Testis (tissue), 3 donors: ENCODE data around the gene CAGE1. TPM values are rescaled to one million over a fixed set of nuclear protein-coding genes. Genes with fewer than 3 reads are reported as not detected.
"Not testable (repeated sequence)": the region's sequence is repeated elsewhere in the genome, so short reads cannot be mapped to it uniquely, and the experiment has no call there.

Experiments
- DNase-seq: peaks from one replicate; pipeline ENCODE4 v3.0.0-alpha.2; 2019
- H3K27ac ChIP-seq, 2 donors: fragments of 200-600 bp; sonication (generic); one replicate each; pipeline ENCODE4 v1.5.1; 2019
- H3K27me3 ChIP-seq: fragments of 200-600 bp; sonication (generic); one replicate; pipeline ENCODE4 v1.5.1; 2019
- H3K36me3 ChIP-seq: fragments of 200-600 bp; sonication (generic); one replicate; pipeline ENCODE4 v1.5.1; 2017; ENCODE audit warnings: low read depth; ENCODE audit errors: missing control alignments
- H3K4me1 ChIP-seq: fragments of 200-600 bp; sonication (generic); one replicate; pipeline ENCODE4 v1.5.1; 2019
- H3K4me3 ChIP-seq, 2 donors: fragments of 200-600 bp; sonication (generic); one replicate each; pipeline ENCODE4 v1.5.1; 2017 to 2019
- H3K9me3 ChIP-seq: fragments of 200-600 bp; sonication (generic); one replicate; pipeline ENCODE4 v1.5.1; 2017
- POLR2A ChIP-seq: fragments of 450-650 bp; IDR thresholded peaks from one replicate; pipeline ENCODE4 v1.6.1; 2017; ENCODE audit warnings: antibody characterized with exemption, mild to moderate bottlenecking, moderate library complexity
- WGBS, 2 donors: methylation state at CpG; one replicate each; pipeline ENCODE4 v1.1.5; 2018; 5-methylcytosine and 5-hydroxymethylcytosine counted together
- intact Hi-C: fragments of 100-400 bp; cut with DNase I; formaldehyde crosslinking; loops from one replicate; pipeline ENCODE4 v1.15.1; 2023; ENCODE audit warnings: low total_unique reads
- polyA plus RNA-seq: library from polyadenylated mRNA; stranded (reverse); fragments of 350-450 nt; fragmentation: Illumina TruSeq; extraction: RNeasy Lipid Tissue Mini Kit (QIAGEN cat#74804); gene quantifications from one replicate; pipeline ENCODE4 v1.2.3, GENCODE V29; 2014; ENCODE audit warnings: low read depth, low replicate concordance; ENCODE audit not compliant: insufficient read depth
- total RNA-seq, 2 donors: library from RNA; depleted of rRNA; stranded (reverse); fragments of >200 nt; gene quantifications; one replicate each; pipeline ENCODE4 v1.2.3, GENCODE V29; 2016
- TF ChIP-seq, protein P1 (sequence below), 3 experiments: fragments of 450-650 bp in 2 of 3; fragments of 200-600 bp in 1 of 3; sonication (generic) in 1 of 3; IDR thresholded peaks; one replicate each; pipeline ENCODE4 v1.5.1; 2016 to 2019; ENCODE audit warnings: antibody characterized with exemption in 3 of 3, mild to moderate bottlenecking in 2 of 3, moderate library complexity in 1 of 3

CAGE1 gene
- total and polyA plus RNA-seq, 3 donors from 2014 or later: 5.7 to 14.9 (median 7.2) TPM

DNA sequence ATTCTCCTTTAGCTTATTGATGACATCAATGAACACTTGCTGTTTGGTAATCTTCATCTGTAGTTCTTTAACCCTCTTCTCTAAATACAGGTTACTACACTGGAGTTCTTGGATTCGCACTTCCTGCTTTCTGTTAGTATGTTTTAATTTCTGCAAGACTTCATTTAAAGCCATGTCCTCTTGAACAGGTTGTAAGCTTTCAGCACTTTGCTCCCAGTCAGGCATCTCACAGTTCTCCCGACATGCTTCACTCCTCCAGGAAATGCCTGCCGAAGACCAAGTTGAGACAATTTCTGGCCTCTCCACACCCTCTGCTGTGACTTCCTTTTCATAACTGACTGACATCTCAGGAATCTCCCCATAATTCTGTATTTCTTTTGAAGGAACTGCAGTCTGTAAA, 15.8 kb downstream of the CAGE1 start:
- DNase-seq: no peak
- Histone ChIP-seq H3K9me3 (no peaks in the 10 kb centered on the region), H3K36me3 (no peaks in the 10 kb centered on the region), H3K27me3 (no peaks in the 10 kb centered on the region), H3K4me3 (no peak overlapping the region), H3K27ac (no peak overlapping the region), H3K4me1 (no peaks in the 10 kb centered on the region)
- intact Hi-C loops: no loop called here
- no peak for TF ChIP-seq POLR2A
- TF ChIP-seq, protein P1, sequence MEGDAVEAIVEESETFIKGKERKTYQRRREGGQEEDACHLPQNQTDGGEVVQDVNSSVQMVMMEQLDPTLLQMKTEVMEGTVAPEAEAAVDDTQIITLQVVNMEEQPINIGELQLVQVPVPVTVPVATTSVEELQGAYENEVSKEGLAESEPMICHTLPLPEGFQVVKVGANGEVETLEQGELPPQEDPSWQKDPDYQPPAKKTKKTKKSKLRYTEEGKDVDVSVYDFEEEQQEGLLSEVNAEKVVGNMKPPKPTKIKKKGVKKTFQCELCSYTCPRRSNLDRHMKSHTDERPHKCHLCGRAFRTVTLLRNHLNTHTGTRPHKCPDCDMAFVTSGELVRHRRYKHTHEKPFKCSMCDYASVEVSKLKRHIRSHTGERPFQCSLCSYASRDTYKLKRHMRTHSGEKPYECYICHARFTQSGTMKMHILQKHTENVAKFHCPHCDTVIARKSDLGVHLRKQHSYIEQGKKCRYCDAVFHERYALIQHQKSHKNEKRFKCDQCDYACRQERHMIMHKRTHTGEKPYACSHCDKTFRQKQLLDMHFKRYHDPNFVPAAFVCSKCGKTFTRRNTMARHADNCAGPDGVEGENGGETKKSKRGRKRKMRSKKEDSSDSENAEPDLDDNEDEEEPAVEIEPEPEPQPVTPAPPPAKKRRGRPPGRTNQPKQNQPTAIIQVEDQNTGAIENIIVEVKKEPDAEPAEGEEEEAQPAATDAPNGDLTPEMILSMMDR (IDR thresholded peaks at IDR 0.05): no peak
- WGBS, 2 donors: 43 to 62% methylated on average over 3 of the region's 3 CpGs

DNA sequence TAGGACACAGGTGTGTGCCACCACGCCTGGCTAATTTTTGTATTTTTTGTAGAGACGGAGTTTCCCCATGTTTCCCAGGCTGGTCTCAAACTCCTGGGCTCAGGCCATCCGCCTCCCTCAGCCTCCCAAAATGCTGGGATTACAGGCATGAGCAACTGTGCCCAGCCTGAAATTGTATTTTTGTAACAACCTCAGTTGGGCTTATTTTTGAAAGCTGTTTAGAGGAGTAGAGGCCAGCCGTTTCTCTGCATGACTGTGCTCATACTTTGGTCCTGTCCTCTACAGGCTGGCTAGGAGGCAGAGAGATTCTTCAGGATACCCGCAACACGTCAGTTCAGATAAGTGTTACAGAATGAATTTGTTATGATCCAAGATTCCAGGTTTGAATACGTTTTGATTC, 22.1 kb downstream of the CAGE1 start:
- Histone ChIP-seq H3K9me3 (no peaks in the 10 kb centered on the region), H3K36me3 (no peaks in the 10 kb centered on the region), H3K27ac (no peak overlapping the region), H3K27me3 (no peaks in the 10 kb centered on the region), H3K4me1 (no peaks in the 10 kb centered on the region), H3K4me3 (no peak overlapping the region)
- intact Hi-C loops: no loop called here
- TF ChIP-seq, protein P1 (IDR thresholded peaks at IDR 0.05): no peak
- no peak for TF ChIP-seq POLR2A
- WGBS, 2 donors: 81 to 86% methylated on average over 7 of the region's 7 CpGs
- no peak for DNase-seq

DNA sequence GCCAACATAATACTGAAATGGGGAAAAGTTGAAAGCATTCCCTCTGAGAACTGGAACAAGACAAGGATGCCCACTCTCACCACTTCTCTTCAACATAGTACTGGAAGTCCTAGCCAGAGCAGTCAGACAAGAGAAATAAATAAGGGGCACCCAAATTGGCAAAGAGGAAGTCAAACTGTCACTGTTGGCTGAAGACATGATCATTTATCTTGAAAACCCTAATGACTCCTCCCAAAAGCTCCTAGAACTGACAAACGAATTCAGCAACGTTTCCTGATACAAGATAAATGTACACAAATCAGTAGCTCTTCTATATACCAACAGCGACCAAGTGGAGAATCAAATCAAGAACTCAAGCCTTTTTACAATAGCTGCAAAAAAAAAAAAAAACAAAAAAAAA, 37.6 kb downstream of the CAGE1 start:
- H3K27me3 ChIP-seq, DNase-seq, H3K36me3 ChIP-seq, H3K9me3 ChIP-seq, H3K4me3 ChIP-seq, intact Hi-C loops, H3K4me1 ChIP-seq, H3K27ac ChIP-seq: not testable (repeated sequence)
- 60 to 85% methylated on average over 3 of the region's 3 CpGs for WGBS, 2 donors

DNA sequence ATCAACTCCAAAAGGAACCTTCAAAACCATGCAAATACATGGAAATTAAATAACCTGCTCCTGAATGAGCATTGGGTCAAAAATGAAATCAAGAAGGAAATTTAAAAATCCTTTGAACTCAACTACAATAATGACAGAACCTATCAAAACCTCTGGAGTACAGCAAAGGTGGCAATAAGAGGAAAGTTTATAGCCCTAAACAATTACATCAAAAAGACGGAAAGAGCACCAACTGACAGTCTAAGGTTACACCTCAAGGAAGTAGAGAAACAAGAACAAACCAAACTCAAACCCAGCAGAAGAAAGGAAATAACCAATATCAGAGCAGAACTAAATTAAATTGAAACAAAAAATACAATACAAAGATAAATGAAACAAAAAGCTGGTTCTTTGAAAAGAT, 39.0 kb downstream of the CAGE1 start:
- intact Hi-C loops, H3K4me3 ChIP-seq, H3K27ac ChIP-seq, H3K36me3 ChIP-seq, H3K9me3 ChIP-seq, H3K27me3 ChIP-seq, DNase-seq, H3K4me1 ChIP-seq: not testable (repeated sequence)
- WGBS, 2 donors: 74 to 86% methylated on average over 1 of the region's 1 CpG

DNA sequence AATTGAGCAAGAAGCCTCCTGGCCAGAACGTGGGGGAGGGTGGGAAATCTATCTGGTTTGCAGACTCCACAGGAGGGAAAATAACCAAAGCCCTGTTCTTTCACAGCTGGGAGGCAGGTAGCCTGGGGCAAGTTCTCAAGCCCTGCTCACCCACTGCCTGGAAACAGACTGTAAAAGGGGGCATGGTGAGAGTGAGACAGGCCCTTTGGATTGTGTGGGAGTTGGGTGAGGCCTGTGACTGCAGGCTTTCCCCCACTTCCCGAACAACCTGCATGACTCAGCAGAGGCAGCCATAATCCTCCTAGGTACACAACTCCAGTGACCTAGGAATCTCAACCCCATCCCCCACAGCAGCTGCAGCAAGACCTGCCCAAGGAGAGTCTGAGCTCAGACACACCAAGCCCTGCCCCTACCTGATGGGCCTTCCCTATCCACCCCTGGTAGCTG, 42.0 kb downstream of the CAGE1 start:
- intact Hi-C loops, H3K27me3 ChIP-seq, H3K27ac ChIP-seq, H3K4me1 ChIP-seq, H3K9me3 ChIP-seq, H3K36me3 ChIP-seq, DNase-seq, H3K4me3 ChIP-seq: not testable (repeated sequence)
- 58 to 63% methylated on average over 2 of the region's 2 CpGs for WGBS, 2 donors

DNA sequence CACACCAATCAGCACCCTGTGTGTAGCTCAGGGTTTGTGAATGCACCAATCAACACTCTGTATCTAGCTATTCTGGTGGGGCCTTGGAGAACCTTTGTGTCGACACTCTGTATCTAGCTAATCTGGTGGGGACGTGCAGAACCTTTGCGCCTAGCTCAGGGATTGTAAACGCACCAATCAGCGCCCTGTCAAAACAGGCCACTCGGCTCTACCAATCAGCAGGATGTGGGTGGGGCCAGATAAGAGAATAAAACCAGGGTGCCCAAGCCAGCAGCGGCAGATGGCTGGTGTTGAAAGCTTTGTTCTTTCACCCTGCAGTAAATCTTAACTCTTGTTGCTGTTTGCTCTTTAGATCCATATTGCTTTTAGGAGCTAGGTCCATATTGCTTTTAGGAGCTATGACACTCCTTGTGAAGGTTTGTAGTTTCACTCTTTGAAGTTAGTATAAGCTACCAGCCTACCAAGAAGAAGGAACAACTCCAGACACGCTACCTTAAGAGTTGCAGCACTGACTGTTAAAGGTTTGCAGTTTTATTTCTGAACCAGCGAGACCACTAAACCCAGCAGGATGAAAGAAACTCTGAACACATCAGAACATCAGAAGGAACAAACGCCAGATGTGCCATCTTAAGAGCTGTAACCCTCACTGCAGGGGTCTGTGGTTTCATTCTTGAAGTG, 44.6 kb downstream of the CAGE1 start:
- H3K9me3 ChIP-seq, H3K4me3 ChIP-seq, H3K27ac ChIP-seq, H3K36me3 ChIP-seq, H3K27me3 ChIP-seq, intact Hi-C loops, H3K4me1 ChIP-seq: not testable (repeated sequence)
- WGBS, 2 donors: 61 to 65% methylated on average over 10 of the region's 10 CpGs
- DNase-seq: peak; percentile 62
